Kidney capillary endothelial cell (primary cell): ENCODE results near the gene DDOST.

ENCODE experiments used
- DNase-seq: peaks from one replicate; pipeline ENCODE4 v3.0.0-alpha.2; 2018; ENCODE audit warnings: low spot score

DDOST gene

GRCh38 chr1:20660847-20661206, 342 bp downstream of the DDOST start:
- peak; percentile 21 for DNase-seq

- DNase-seq: no peak
Observed at GRCh38 chr1:20660363-20660762, 806 bp downstream of the DDOST start.

GRCh38 chr1:20658166-20658915, 2.8 kb downstream of the DDOST start:
- DNase-seq: no peak

GRCh38 chr1:20657024-20657423, 4.1 kb downstream of the DDOST start:
- no peak for DNase-seq

- DNase-seq: no peak
Observed at GRCh38 chr1:20654104-20654690, 7.0 kb downstream of the DDOST start.

- no peak for DNase-seq
Observed at GRCh38 chr1:20652300-20652699, 8.9 kb downstream of the DDOST start.

- DNase-seq: no peak
Observed at GRCh38 chr1:20648946-20649345, 12.2 kb downstream of the DDOST start.

GRCh38 chr1:20648438-20648837, 12.7 kb downstream of the DDOST start:
- DNase-seq: no peak

- no peak for DNase-seq
Observed at GRCh38 chr1:20645414-20645813, 15.8 kb downstream of the DDOST start.

GRCh38 chr1:20644416-20644815, 16.8 kb downstream of the DDOST start:
- no peak for DNase-seq

GRCh38 chr1:20643080-20643479, 18.1 kb downstream of the DDOST start:
- DNase-seq: no peak

GRCh38 chr1:20641975-20642374, 19.2 kb downstream of the DDOST start:
- no peak for DNase-seq

GRCh38 chr1:20640183-20640597, 21.0 kb downstream of the DDOST start:
- peak; percentile 50 for DNase-seq

GRCh38 chr1:20636785-20637347, 24.3 kb downstream of the DDOST start:
- no peak for DNase-seq

- DNase-seq: no peak
Observed at GRCh38 chr1:20634594-20635084, 26.5 kb downstream of the DDOST start.

- DNase-seq: peak; percentile 34
Observed at GRCh38 chr1:20634065-20634593, 27.0 kb downstream of the DDOST start.

GRCh38 chr1:20633190-20634064, 27.7 kb downstream of the DDOST start, which contains the start of gene PINK1:
Gene PINK1 (plus strand): TSS chr1:20633458. CDS start chr1:20633549, 91 bp downstream.
- peak; percentile 70 for DNase-seq

- no peak for DNase-seq
Observed at GRCh38 chr1:20632386-20632785, 28.8 kb downstream of the DDOST start.

- no peak for DNase-seq
Observed at GRCh38 chr1:20630729-20631128, 30.4 kb downstream of the DDOST start.

GRCh38 chr1:20626524-20626923, 34.6 kb downstream of the DDOST start:
- DNase-seq: no peak

- no peak for DNase-seq
Observed at GRCh38 chr1:20626098-20626427, 35.1 kb downstream of the DDOST start.
